Activated CD4-positive, alpha-beta T cell treated with anti-CD3 and anti-CD28 coated beads, Interleukin-2, amount 50 U/mL, for 4 hours (primary cell): ENCODE data around the gene TBCCD1.
"Not testable (repeated sequence)": the region's sequence is repeated elsewhere in the genome, so short reads cannot be mapped to it uniquely, and the experiment has no call there.

Source experiments
- DNase-seq, 2 experiments: peaks; one replicate each; pipeline ENCODE4 v3.0.0-alpha.2; 2020

The TBCCD1 gene

GRCh38 chr3:186549497-186549896 lies 17.6 kb downstream of the TBCCD1 start:
- DNase-seq = no peak

- DNase-seq = no peak
Measured at GRCh38 chr3:186544281-186544680, 22.9 kb downstream of the TBCCD1 start, which contains the start of gene CRYGS. Gene CRYGS (minus strand): TSS chr3:186544380. CDS start chr3:186544326, 54 bp downstream.

GRCh38 chr3:186540835-186541226 lies 26.3 kb downstream of the TBCCD1 start:
- DNase-seq = no peak

- DNase-seq = peak; percentile 83 to 84
Measured at GRCh38 chr3:186540221-186540834, 26.8 kb downstream of the TBCCD1 start.

GRCh38 chr3:186538779-186539178 lies 28.4 kb downstream of the TBCCD1 start:
- DNase-seq = no peak

- no peak for DNase-seq
Measured at GRCh38 chr3:186536883-186537844, 30.0 kb downstream of the TBCCD1 start.

- DNase-seq = peak; percentile 30 to 32
Measured at GRCh38 chr3:186534113-186534669, 32.9 kb downstream of the TBCCD1 start.

- no peak for DNase-seq
Measured at GRCh38 chr3:186532598-186533072, 34.5 kb downstream of the TBCCD1 start.

GRCh38 chr3:186531694-186532093 lies 35.4 kb downstream of the TBCCD1 start:
- not testable (repeated sequence) for DNase-seq

GRCh38 chr3:186530415-186530814 lies 36.7 kb downstream of the TBCCD1 start:
- DNase-seq = no peak

- DNase-seq = no peak
Measured at GRCh38 chr3:186529201-186529999, 37.7 kb downstream of the TBCCD1 start.

GRCh38 chr3:186526256-186526606 lies 40.9 kb downstream of the TBCCD1 start:
- no peak for DNase-seq

GRCh38 chr3:186525369-186526255 lies 41.5 kb downstream of the TBCCD1 start:
- DNase-seq = no peak

GRCh38 chr3:186524616-186525015 lies 42.5 kb downstream of the TBCCD1 start:
- DNase-seq = no peak

- DNase-seq = no peak
Measured at GRCh38 chr3:186523434-186523833, 43.7 kb downstream of the TBCCD1 start.

GRCh38 chr3:186523022-186523421 lies 44.1 kb downstream of the TBCCD1 start:
- no peak for DNase-seq

GRCh38 chr3:186520957-186521842 lies 45.9 kb downstream of the TBCCD1 start:
- DNase-seq = no peak

GRCh38 chr3:186520431-186520830 lies 46.7 kb downstream of the TBCCD1 start:
- no peak for DNase-seq

- peak; percentile 64 to 70 for DNase-seq
Measured at GRCh38 chr3:186519021-186519658, 48.0 kb downstream of the TBCCD1 start.

GRCh38 chr3:186517218-186517617 lies 49.9 kb downstream of the TBCCD1 start:
- no peak for DNase-seq
